NCI-H446 treated with DMSO at 0.1 percent for 48 hours (cell line): ENCODE measurements around the gene RMI2.
A peak's percentile ranks its signal among the peaks of the same experiment; 100 is the strongest.
"Not testable (repeated sequence)": the region's sequence is repeated elsewhere in the genome, so short reads cannot be mapped to it uniquely, and the experiment has no call there.

Experiments used
- DNase-seq: peaks from one replicate; lab custom pipeline; 2025; lab: John Stamatoyannopoulos, UW

Gene RMI2

GRCh38 chr16:11345040-11345862 lies at the start of gene RMI2:
Gene RMI2 (plus strand): TSS chr16:11345459. CDS start chr16:11345472, 13 bp downstream.
- peak; percentile 93 for DNase-seq

GRCh38 chr16:11295672-11296071 lies 49.6 kb upstream of the RMI2 start:
- DNase-seq, result no peak

GRCh38 chr16:11296351-11296705 lies 48.9 kb upstream of the RMI2 start:
- no peak for DNase-seq

GRCh38 chr16:11296706-11297491 lies 48.4 kb upstream of the RMI2 start:
- no peak for DNase-seq

GRCh38 chr16:11297492-11298142 lies 47.6 kb upstream of the RMI2 start:
- peak; percentile 2 for DNase-seq

GRCh38 chr16:11298143-11298900 lies 46.9 kb upstream of the RMI2 start:
- no peak for DNase-seq

- DNase-seq, result not testable (repeated sequence)
Measured at GRCh38 chr16:11298950-11299547, 46.2 kb upstream of the RMI2 start.

GRCh38 chr16:11299865-11300559 lies 45.2 kb upstream of the RMI2 start:
- no peak for DNase-seq

GRCh38 chr16:11300560-11300892 lies 44.7 kb upstream of the RMI2 start:
- no peak for DNase-seq

GRCh38 chr16:11301645-11302501 lies 43.4 kb upstream of the RMI2 start:
- DNase-seq, result no peak

- DNase-seq, result no peak
Measured at GRCh38 chr16:11302977-11303376, 42.3 kb upstream of the RMI2 start.

GRCh38 chr16:11303405-11304138 lies 41.7 kb upstream of the RMI2 start:
- DNase-seq, result no peak

GRCh38 chr16:11306381-11306780 lies 38.9 kb upstream of the RMI2 start:
- no peak for DNase-seq

GRCh38 chr16:11306997-11307638 lies 38.1 kb upstream of the RMI2 start:
- no peak for DNase-seq

GRCh38 chr16:11307639-11308492 lies 37.4 kb upstream of the RMI2 start:
- no peak for DNase-seq

GRCh38 chr16:11308493-11309283 lies 36.6 kb upstream of the RMI2 start:
- no peak for DNase-seq
